Epithelial cell of proximal tubule (primary cell): Measurements from ENCODE around the gene SACM1L. TPM values are rescaled to one million over a fixed set of nuclear protein-coding genes. Genes with fewer than 3 reads are reported as not detected.
"Not testable (repeated sequence)": the region's sequence is repeated elsewhere in the genome, so short reads cannot be mapped to it uniquely, and the experiment has no call there.

Experiments used
- DNase-seq: peaks from one replicate; pipeline ENCODE4 v3.0.0-alpha.2; 2011; ENCODE audit warnings: low read depth
- H3K4me3 ChIP-seq: 2 replicates; pipeline ENCODE4 v1.5.1; 2011; ENCODE audit warnings: low read depth, mild to moderate bottlenecking, low read length
- CTCF ChIP-seq: conservative IDR thresholded peaks from 2 replicates; pipeline ENCODE4 v1.5.1; 2012; ENCODE audit warnings: low read depth, mild to moderate bottlenecking, low read length
- total RNA-seq: library from RNA; depleted of rRNA; stranded (reverse); fragments of >200 nt; gene quantifications from 2 replicates; pipeline ENCODE4 v1.2.3, GENCODE V29; 2015

Gene SACM1L
- total RNA-seq, 1 donor from 2014 or later = 15.2 TPM

GRCh38 chr3:45684327-45684892, 4.8 kb upstream of the SACM1L start:
- TF ChIP-seq CTCF = no peak
- no peak for DNase-seq
- no peak overlapping the region for H3K4me3 ChIP-seq

DNA sequence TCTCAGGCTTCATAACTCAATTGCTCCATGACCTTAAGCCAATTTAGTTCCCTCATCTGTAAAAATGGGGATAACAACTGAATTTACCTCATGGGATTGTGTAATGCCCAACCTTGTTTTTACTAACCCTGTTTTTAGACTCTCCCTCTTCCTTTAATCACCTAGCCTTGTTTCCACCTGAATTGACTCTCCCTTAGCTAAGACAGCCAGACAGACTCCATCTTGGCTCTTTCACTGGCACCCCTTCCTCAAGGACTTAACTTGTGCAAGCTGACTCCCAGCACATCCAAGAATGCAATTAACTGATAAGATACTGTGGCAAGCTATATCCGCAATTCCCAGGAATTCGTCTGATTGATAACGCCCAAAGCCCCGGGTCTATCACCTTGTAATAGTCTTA, 3.5 kb upstream of the SACM1L start:
- not testable (repeated sequence) for H3K4me3 ChIP-seq, DNase-seq

DNA sequence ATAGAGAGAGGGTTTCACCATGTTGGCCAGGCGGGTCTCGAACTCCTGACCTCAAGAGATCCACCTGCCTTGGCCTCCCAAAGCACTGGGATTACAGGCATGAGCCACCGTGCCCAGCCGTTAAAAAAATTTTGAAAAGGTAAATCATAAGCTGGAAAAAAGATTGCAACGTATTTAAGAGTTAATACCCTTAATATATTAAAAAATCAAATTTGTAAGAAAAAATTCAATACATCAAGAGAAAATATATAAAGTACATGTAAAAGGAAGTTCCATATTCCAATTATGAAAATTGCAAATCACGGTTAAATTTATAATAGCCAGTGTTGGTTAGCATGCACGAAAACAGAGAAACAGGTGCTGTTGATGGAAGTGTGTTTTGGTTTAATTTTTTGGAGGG, 2.3 kb upstream of the SACM1L start:
- TF ChIP-seq CTCF = no peak
- no peak overlapping the region for H3K4me3 ChIP-seq
- DNase-seq = no peak

- no peak for DNase-seq
- peak overlapping the region; percentile 67 for H3K4me3 ChIP-seq
- TF ChIP-seq CTCF = no peak
Observed at GRCh38 chr3:45687828-45688193, 1.4 kb upstream of the SACM1L start.

- TF ChIP-seq CTCF = no peak
- peak overlapping the region; percentile 67 for H3K4me3 ChIP-seq
- no peak for DNase-seq
Observed at GRCh38 chr3:45688194-45688881, 858 bp upstream of the SACM1L start.

- no peak for TF ChIP-seq CTCF
- DNase-seq = no peak
- H3K4me3 ChIP-seq = peak overlapping the region; percentile 67
Observed at GRCh38 chr3:45689787-45690145, 570 bp downstream of the SACM1L start.

- TF ChIP-seq CTCF = peak; percentile 25
- H3K4me3 ChIP-seq = peak overlapping the region; percentile 67
- no peak for DNase-seq
Observed at GRCh38 chr3:45690336-45691035, 1.3 kb downstream of the SACM1L start.
